Neuron (in vitro differentiated cells): ENCODE results near the gene SP100.
"Not testable (repeated sequence)": the region's sequence is repeated elsewhere in the genome, so short reads cannot be mapped to it uniquely, and the experiment has no call there.

ENCODE experiments used
- H2AFZ ChIP-seq: one replicate; pipeline ENCODE4 v1.6.1; 2013; ENCODE audit warnings: low read depth, mild to moderate bottlenecking, inconsistent platforms, low read length, moderate library complexity
- H3K27me3 ChIP-seq: one replicate; pipeline ENCODE4 v1.6.1; 2013; ENCODE audit warnings: low read length; ENCODE audit not compliant: insufficient read depth
- H3K36me3 ChIP-seq: one replicate; pipeline ENCODE4 v1.6.1; 2013; ENCODE audit warnings: low read length; ENCODE audit not compliant: insufficient read depth
- H3K4me1 ChIP-seq: one replicate; pipeline ENCODE4 v1.6.1; 2013; ENCODE audit warnings: low read length; ENCODE audit not compliant: insufficient read depth
- H3K4me3 ChIP-seq: 2 replicates; pipeline ENCODE4 v1.5.1; 2013; ENCODE audit warnings: mild to moderate bottlenecking, low read length, moderate library complexity
- H3K9me3 ChIP-seq: one replicate; pipeline ENCODE4 v1.6.1; 2013; ENCODE audit warnings: low read length

SP100 gene

DNA sequence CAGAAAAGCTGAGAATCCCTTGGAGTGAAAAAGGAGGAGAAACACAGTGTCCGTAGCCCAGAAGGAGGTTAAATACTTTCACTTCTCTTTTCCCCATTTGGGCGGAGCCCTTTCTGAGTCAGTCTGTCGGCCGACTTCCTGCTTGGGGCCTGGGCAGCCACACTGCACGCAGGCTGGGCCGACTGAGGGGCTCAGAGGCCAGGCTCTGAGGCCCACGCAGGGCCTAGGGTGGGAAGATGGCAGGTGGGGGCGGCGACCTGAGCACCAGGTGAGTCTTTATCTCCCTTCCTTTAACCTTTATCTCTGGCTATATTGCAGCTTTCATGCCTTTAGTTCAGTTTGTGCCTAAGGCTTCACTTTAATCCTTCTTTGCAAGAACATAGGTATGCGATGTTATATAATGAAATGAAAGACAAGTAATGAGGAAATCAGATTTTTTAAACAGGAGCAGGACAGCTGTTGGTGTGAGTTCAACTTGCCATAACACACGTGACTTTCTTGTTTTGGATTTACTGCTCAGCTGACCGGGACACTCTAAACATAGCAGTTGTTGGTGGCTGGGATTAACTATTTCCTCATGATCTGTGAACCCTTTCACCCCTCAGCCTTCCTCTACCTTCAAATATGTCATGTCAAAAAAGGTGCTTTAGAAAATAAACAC lies at the start of gene SP100:
Gene SP100 (plus strand): TSS at position 141 of the 661 bp plus-strand sequence. CDS start 96 bp downstream, at position 237.
- Histone ChIP-seq H3K36me3 (no peaks in the 10 kb centered on the region), H3K4me3 (no peak within 1 kb of the TSS), H3K27me3 (peaks cover 26% of the 10 kb centered on the region), H3K9me3 (no peaks in the 10 kb centered on the region), H2AFZ (no peak within 1 kb of the TSS), H3K4me1 (peaks cover 3% of the 10 kb centered on the region)

DNA sequence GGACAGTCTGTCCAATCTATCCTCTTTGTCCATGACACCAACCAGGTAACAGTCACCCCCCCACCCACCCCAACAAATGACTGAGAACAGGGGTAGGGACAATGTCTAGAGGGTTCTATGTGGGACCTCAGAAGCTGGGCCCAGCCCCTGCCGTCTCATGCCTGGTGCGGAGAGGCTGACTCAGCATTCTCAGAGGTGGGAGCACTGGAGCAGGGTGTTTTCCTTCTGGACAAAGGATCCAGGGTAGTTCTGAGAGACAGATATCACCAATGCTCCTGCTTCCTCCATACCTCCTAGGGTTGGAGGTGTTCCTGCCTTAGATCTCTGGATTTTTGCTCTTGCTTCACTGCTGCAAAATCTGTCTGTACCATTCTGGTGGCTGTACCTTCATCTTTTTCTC lies 33.9 kb upstream of the SP100 start:
- H3K4me1 ChIP-seq: no peaks in the 10 kb centered on the region
- H2AFZ ChIP-seq: no peak overlapping the region
- H3K4me3 ChIP-seq: no peak overlapping the region
- H3K36me3 ChIP-seq: no peaks in the 10 kb centered on the region
- no peaks in the 10 kb centered on the region for H3K9me3 ChIP-seq
- no peaks in the 10 kb centered on the region for H3K27me3 ChIP-seq

DNA sequence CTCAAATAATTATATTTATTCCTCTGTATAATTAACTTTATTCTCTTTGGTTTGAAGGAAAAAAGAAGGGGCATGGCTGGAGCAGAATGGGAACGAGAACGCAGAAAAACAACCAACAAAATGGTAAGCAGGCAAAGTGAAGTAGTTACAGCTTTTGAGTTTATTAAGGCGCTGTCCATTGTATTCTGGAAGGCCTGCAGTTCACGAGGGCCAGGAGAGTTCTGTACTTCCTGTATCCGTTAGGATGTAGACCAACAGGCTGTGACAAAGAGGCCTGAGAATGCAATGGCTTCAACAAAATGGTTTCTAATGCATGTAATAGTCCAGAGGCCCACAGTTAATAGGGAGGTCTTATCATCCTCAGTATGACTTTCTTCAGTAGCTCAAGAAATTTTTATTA lies 32.5 kb upstream of the SP100 start:
- no peaks in the 10 kb centered on the region for H3K9me3 ChIP-seq
- H3K36me3 ChIP-seq: no peaks in the 10 kb centered on the region
- H3K27me3 ChIP-seq: no peaks in the 10 kb centered on the region
- no peaks in the 10 kb centered on the region for H3K4me1 ChIP-seq
- no peak overlapping the region for H2AFZ ChIP-seq
- H3K4me3 ChIP-seq: no peak overlapping the region

DNA sequence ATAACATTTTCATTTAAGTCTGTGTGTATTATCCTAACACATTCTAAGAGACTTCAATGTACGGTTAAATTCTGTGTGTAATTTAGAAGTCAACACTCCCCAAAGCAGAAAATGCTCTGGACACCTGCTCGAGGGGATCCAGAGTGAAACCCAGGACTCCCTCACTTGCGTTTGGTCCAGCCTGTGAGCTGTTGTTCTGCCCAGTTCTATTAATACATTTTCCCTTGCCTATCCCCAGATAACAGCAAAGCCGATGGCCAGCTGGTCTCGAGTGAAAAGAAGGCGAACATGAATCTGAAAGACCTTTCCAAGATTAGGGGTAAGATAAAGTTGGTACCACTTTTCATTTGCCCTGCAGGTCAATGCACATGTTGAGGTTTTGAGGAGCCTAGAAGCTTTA lies 31.0 kb upstream of the SP100 start:
- H3K9me3 ChIP-seq: no peaks in the 10 kb centered on the region
- no peak overlapping the region for H2AFZ ChIP-seq
- H3K27me3 ChIP-seq: no peaks in the 10 kb centered on the region
- no peaks in the 10 kb centered on the region for H3K36me3 ChIP-seq
- H3K4me3 ChIP-seq: no peak overlapping the region
- H3K4me1 ChIP-seq: no peaks in the 10 kb centered on the region

DNA sequence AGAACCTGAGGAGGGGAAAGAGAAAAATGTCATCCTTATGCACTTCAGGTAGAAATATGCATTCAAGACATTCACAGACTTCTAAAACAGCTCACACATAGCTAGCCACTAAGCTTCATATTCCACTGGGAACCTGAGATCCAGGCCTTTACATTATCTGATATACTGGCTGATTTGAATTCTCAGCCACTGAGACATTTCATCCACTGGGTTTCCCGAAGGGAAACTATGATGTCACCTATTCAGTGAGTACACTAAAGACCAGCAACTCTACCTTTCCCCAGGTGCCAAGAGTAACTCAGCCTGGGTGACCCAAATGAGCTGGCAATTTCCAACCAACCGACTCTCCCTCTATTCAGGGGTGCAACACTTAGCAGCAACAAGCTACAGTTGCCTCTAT lies 21.7 kb upstream of the SP100 start:
- H3K36me3 ChIP-seq: no peaks in the 10 kb centered on the region
- H3K4me1 ChIP-seq: no peaks in the 10 kb centered on the region
- no peak overlapping the region for H3K4me3 ChIP-seq
- no peaks in the 10 kb centered on the region for H3K9me3 ChIP-seq
- no peak overlapping the region for H2AFZ ChIP-seq
- H3K27me3 ChIP-seq: no peaks in the 10 kb centered on the region

DNA sequence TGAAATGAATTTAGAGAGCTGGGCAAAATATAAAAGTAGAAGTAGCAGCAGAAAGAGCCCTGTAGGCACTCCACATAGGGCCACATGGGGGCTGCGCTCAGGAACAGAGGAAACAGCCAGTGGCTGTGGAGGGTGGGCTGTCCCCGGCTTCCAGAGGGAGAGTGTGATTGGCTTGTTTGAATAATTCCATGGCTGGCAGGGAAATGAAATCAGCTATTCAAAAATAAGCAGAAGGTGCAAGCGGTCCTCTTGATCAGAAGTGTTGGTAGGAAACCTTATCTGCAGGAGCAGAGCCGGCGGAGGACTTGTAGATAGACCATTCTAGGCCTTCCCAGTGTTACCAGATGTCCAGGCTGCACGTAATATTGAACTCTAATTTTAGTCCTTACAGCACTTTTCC lies 17.3 kb upstream of the SP100 start:
- H3K27me3 ChIP-seq, H3K4me1 ChIP-seq, H3K9me3 ChIP-seq, H3K4me3 ChIP-seq, H2AFZ ChIP-seq, H3K36me3 ChIP-seq: not testable (repeated sequence)

DNA sequence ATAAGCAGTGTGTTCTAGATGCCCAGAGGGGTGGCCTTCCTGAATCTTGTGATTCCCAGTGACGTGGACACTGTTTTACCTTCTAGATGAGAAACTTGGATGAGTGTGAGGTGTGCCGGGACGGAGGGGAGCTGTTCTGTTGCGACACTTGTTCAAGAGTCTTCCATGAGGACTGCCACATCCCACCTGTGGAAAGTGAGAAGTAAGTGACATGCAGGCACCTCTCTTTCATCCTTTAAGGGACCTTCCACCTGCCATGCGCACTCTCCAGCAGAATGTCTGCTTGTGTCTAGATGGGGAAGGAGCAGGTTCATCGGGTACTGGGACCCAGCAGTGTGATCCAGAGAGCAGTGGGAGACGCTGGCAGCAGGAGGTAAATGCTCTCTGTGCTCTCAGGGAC lies 16.0 kb upstream of the SP100 start:
- H3K27me3 ChIP-seq: no peaks in the 10 kb centered on the region
- no peaks in the 10 kb centered on the region for H3K4me1 ChIP-seq
- H2AFZ ChIP-seq: no peak overlapping the region
- H3K4me3 ChIP-seq: no peak overlapping the region
- no peaks in the 10 kb centered on the region for H3K36me3 ChIP-seq
- H3K9me3 ChIP-seq: no peaks in the 10 kb centered on the region

DNA sequence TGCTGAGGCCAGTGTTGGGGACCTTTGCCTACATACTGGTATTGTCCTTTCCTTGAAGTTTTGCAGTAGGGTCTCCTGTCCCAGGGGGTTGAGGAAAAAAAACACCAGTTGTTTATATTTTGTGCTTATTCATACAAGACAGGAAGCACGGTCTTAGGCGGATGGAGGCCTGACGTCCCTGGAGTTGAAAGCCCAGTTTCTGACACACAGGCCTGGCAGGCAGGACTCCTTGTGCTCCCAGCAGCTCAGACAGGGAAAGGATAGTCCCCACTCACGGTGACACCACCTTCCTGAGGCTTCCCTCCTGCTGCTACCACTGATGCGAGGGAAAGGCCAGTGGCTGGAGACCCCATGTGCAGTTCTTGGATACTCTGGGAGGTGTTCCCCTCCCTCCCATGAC lies 15.5 kb upstream of the SP100 start:
- Histone ChIP-seq H3K4me3 (no peak overlapping the region), H3K36me3 (no peaks in the 10 kb centered on the region), H3K4me1 (no peaks in the 10 kb centered on the region), H3K9me3 (no peaks in the 10 kb centered on the region), H3K27me3 (no peaks in the 10 kb centered on the region), H2AFZ (no peak overlapping the region)

DNA sequence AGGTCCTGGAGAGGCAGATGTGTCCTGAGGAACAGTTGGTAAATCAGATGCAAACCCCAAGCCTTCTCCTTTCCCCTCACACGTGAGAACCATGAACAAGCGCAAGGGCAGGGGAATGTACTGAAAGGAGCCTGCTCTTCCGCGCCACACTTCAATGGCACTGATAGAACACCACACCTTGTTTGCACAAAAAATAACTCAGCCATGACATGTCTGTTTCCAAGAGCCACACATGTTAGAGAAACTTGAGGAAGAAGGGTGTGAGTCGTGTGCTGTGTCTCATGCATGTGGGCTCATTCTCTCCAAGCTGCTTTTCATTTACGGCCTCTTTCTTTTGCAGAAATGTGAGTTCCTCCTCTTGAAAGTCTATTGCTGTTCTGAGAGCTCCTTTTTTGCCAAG lies 15.0 kb upstream of the SP100 start:
- H3K9me3 ChIP-seq, H3K27me3 ChIP-seq, H3K36me3 ChIP-seq, H3K4me1 ChIP-seq, H3K4me3 ChIP-seq, H2AFZ ChIP-seq: not testable (repeated sequence)

DNA sequence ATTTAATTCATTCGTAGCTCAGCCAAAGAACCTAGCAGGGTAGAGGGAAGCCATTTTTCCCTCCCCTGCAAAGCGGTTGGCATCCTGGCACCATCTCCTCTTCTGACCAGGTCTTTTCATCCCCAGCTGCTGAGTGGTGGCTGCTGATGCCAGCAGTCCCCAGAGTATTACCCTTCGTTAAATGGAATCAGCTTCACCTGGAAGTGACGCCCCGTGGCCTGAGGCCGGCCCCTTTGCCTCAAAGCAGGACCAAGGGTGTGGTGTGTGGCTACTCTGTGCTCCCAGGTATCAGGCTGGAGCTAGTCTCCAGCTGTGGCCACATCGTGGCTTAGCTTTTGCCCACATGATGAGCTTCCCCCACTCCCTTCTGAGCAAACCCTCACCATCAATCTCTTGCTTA lies 12.3 kb upstream of the SP100 start:
- no peaks in the 10 kb centered on the region for H3K4me1 ChIP-seq
- H2AFZ ChIP-seq: no peak overlapping the region
- H3K4me3 ChIP-seq: no peak overlapping the region
- no peaks in the 10 kb centered on the region for H3K27me3 ChIP-seq
- H3K36me3 ChIP-seq: no peaks in the 10 kb centered on the region
- H3K9me3 ChIP-seq: no peaks in the 10 kb centered on the region

DNA sequence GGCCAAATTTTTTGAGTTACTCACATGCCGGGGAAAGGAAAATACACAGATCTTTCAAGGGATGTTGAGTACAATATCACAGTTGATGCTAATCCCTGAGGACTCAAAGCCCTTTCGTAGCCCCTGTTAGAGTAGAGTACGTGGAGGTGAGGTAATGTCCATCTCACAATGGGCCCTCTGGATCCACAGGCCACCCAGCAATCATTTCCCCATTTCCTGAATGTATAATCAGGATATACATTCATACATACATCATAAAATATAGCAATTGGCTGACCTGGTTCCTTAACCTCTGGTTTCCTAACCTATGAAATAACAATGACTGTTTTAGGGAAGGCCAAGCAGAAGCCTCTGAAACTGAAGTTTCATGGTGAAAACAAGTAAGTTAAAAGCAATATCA lies 10.2 kb upstream of the SP100 start:
- H3K9me3 ChIP-seq: no peaks in the 10 kb centered on the region
- no peak overlapping the region for H2AFZ ChIP-seq

DNA sequence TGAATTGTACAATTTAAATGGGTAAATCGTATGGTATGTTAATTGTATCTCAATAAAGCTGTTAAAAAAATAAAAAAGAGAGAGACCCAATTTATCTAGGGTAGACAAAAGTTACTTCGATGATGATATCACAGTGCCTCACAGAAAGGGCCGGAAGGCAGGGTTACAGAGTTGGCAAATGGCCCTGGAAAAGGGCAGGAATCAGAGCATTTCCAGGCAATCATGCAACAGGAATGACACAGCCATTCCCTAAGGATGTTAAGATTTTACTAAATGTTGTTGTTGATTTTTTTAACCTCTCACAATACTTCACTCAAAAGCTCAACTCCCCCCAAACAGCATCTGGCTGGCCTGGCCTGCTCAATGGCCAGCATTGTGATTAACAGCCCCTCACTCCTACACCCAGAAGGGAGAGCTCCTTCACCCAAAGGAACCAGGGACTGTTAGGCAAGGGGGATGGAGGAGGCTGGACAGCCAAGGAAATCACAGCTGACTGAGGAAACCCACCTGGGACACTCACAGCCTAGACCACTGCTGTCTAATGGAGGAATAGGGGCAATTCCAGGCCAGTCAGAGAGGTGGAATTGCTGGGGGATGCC lies 7.7 kb upstream of the SP100 start:
- no peak overlapping the region for H2AFZ ChIP-seq
- H3K36me3 ChIP-seq: no peaks in the 10 kb centered on the region
- H3K9me3 ChIP-seq: no peaks in the 10 kb centered on the region
- peaks cover 3% of the 10 kb centered on the region for H3K4me1 ChIP-seq
- no peak overlapping the region for H3K4me3 ChIP-seq
- H3K27me3 ChIP-seq: peaks cover 13% of the 10 kb centered on the region

More for the DNA sequence above, 10.2 kb upstream of the SP100 start:
- Histone ChIP-seq H3K36me3 (no peaks in the 10 kb centered on the region), H3K27me3 (peaks cover 10% of the 10 kb centered on the region), H3K4me3 (no peak overlapping the region), H3K4me1 (no peaks in the 10 kb centered on the region)

DNA sequence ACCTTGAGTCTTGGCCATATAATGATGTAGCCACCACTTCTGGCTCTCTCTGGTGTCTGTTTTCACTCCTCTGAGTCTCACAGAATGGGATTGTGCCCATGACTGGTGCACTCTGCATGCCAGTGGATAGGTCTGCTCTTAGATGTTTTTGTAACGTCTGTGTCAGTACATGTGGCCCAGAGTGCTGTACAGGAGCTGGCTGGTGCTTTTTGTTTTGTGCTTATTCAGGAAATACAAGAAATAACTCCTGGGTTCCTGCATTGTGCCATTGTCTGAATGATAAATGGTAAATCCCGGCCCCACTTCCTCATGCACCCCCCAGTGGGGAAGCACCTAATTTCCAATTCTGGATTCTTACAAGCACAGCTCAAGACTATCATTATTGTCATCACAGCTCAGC lies 6.7 kb upstream of the SP100 start:
- H2AFZ ChIP-seq, H3K4me3 ChIP-seq, H3K4me1 ChIP-seq, H3K9me3 ChIP-seq, H3K36me3 ChIP-seq: not testable (repeated sequence)
- peaks cover 20% of the 10 kb centered on the region for H3K27me3 ChIP-seq

DNA sequence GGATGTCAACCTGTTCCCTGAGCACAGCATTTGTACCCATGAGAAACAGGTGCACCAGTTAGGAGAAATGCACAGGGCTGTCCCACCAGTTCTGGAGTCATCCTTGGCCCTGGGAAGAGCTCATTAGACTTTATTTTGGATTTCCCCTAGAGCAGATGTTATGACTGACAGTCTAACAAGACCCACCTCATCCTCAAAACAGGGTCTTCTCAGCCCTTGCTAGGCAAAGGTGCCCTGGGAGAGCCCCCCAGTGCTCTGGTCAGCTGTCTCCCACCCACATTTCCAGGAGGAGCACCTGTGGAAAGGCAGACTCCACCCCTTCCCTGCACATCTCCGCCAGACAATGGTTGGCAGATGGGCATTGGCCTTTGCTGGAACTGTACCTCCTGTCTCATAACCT lies 5.7 kb upstream of the SP100 start:
- Histone ChIP-seq H3K4me3 (no peak overlapping the region), H3K36me3 (no peaks in the 10 kb centered on the region), H3K9me3 (no peaks in the 10 kb centered on the region)

More for the DNA sequence above, 5.7 kb upstream of the SP100 start:
- peaks cover 3% of the 10 kb centered on the region for H3K4me1 ChIP-seq
- H2AFZ ChIP-seq: no peak overlapping the region
- peaks cover 26% of the 10 kb centered on the region for H3K27me3 ChIP-seq
